PC-9 (cell line): ENCODE results near the gene FAM43A. TPM values are rescaled to one million over a fixed set of nuclear protein-coding genes. Genes with fewer than 3 reads are reported as not detected.

Source experiments
- BruUV-seq: library from RNA; stranded (reverse); fragments of 400-500 nt; replicated peaks from 2 replicates; lab custom pipeline; 2021; lab: Mats Ljungman, UMichigan
- CTCF ChIA-PET: fragments of 300-600 bp; sonication (Branson Sonifier 250); formaldehyde crosslinking; loops from one replicate; lab custom pipeline; 2022; ENCODE audit warnings: antibody characterized with exemption; lab: Charles Lee
- POLR2A ChIA-PET: fragments of 300-600 bp; sonication (Branson Sonifier 250); formaldehyde crosslinking; loops from one replicate; lab custom pipeline; 2022; ENCODE audit warnings: antibody characterized with exemption; ENCODE audit not compliant: unreplicated experiment; lab: Charles Lee
- DNase-seq, 2 experiments: peaks; one replicate each; pipeline versions ENCODE4 v3.0.0 to v3.0.0-alpha.2; 2015 to 2022; ENCODE audit warnings: mixed read lengths in 1 of 2
- H2AFZ ChIP-seq: fragments of 200-600 bp; sonication (generic); 2 replicates; pipeline ENCODE4 v1.8.1; 2017; ENCODE audit warnings: antibody characterized with exemption
- H3F3A ChIP-seq: fragments of 200-600 bp; sonication (generic); 2 replicates; pipeline ENCODE4 v1.8.1; 2017; ENCODE audit warnings: antibody characterized with exemption, mild to moderate bottlenecking, low read depth; ENCODE audit not compliant: insufficient read depth
- H3K27ac ChIP-seq: fragments of 200-600 bp; sonication (generic); 2 replicates; pipeline ENCODE4 v1.6.1; 2016; ENCODE audit warnings: mixed run types
- H3K27me3 ChIP-seq: fragments of 200-600 bp; sonication (generic); 2 replicates; pipeline ENCODE4 v1.6.1; 2016; ENCODE audit warnings: low read depth, mixed run types; ENCODE audit not compliant: insufficient read depth
- H3K36me3 ChIP-seq: fragments of 200-600 bp; sonication (generic); 2 replicates; pipeline ENCODE4 v1.6.1; 2016; ENCODE audit warnings: low read depth, mixed run types
- H3K4me1 ChIP-seq: fragments of 200-600 bp; sonication (generic); replicated peaks from 2 replicates; pipeline ENCODE4 v1.6.1; 2016; ENCODE audit warnings: mixed run types; ENCODE audit not compliant: insufficient read depth
- H3K4me2 ChIP-seq: fragments of 200-600 bp; sonication (generic); 2 replicates; pipeline ENCODE4 v1.6.1; 2017; ENCODE audit warnings: mixed run types
- H3K4me3 ChIP-seq: fragments of 200-600 bp; sonication (generic); 2 replicates; pipeline ENCODE4 v1.6.1; 2016; ENCODE audit warnings: mixed run types
- H3K79me2 ChIP-seq: fragments of 200-600 bp; sonication (generic); 2 replicates; pipeline ENCODE4 v1.6.1; 2017; ENCODE audit warnings: low read depth, mixed run types
- H3K9me2 ChIP-seq: fragments of 200-600 bp; sonication (generic); 2 replicates; pipeline ENCODE4 v1.8.1; 2017; ENCODE audit warnings: mild to moderate bottlenecking; ENCODE audit not compliant: insufficient read depth
- H3K9me3 ChIP-seq: fragments of 200-600 bp; sonication (generic); 2 replicates; pipeline ENCODE4 v1.8.1; 2016; ENCODE audit warnings: low read depth; ENCODE audit not compliant: insufficient read depth
- H4K20me1 ChIP-seq: fragments of 200-600 bp; sonication (generic); 2 replicates; pipeline ENCODE4 v1.8.1; 2017; ENCODE audit not compliant: insufficient read depth
- CTCF ChIP-seq: fragments of 200-600 bp; sonication (generic); conservative IDR thresholded peaks from 2 replicates; pipeline ENCODE4 v1.6.1; 2017; ENCODE audit warnings: mixed run types, antibody characterized with exemption, mild to moderate bottlenecking, moderate library complexity
- EZH2 ChIP-seq: fragments of 200-600 bp; sonication (generic); IDR thresholded peaks from 2 replicates; pipeline ENCODE4 v1.8.0; 2017; ENCODE audit warnings: antibody characterized with exemption, low read depth
- intact Hi-C: fragments of 100-400 bp; cut with micrococcal nuclease; formaldehyde crosslinking; loops from one replicate; pipeline ENCODE4 v1.10.0; 2022; ENCODE audit not compliant: unreplicated experiment
- total RNA-seq: library from RNA; stranded (reverse); gene quantifications from 2 replicates; pipeline ENCODE4 v1.2.3, GENCODE V29; 2021

Gene FAM43A
- total RNA-seq, 1 experiment from 2014 or later: 8.8 TPM

- Histone ChIP-seq H3K36me3 (no peaks in the 10 kb centered on the region), H3K4me3 (peak overlapping the region; percentile 68), H4K20me1 (no peaks in the 10 kb centered on the region), H2AFZ (peak overlapping the region; percentile 67; the same call in 1 of the 2 replicates), H3K4me2 (peak overlapping the region; percentile 86), H3K4me1 (peaks cover 12% of the 10 kb centered on the region), H3K27me3 (no peaks in the 10 kb centered on the region), H3F3A (peaks cover 6% of the 10 kb centered on the region; the same call in 1 of the 2 replicates), H3K9me2 (no peaks in the 10 kb centered on the region), H3K79me2 (peaks cover 4% of the 10 kb centered on the region; the same call in 1 of the 2 replicates), H3K27ac (peak overlapping the region; percentile 19; the same call in 1 of the 2 replicates), H3K9me3 (no peaks in the 10 kb centered on the region)
- no TSS peak for BruUV-seq
- peak in 1 of 2 experiments; percentile 66 for DNase-seq
- CTCF ChIA-PET: interaction anchor here (0.7 to 2.4 kb wide), 7 partner anchors 27 to 494 kb away, joined by 3 to 12 read pairs (median 4); no protein-coding TSS in a partner anchor
- intact Hi-C loops: loop anchor here (1.0 kb wide), 1 partner anchor 183 kb away; no protein-coding TSS in a partner anchor
- POLR2A ChIA-PET: interaction anchor here (0.5 to 0.7 kb wide), 7 partner anchors 27 to 241 kb away, joined by 3 to 4 read pairs (median 3); no protein-coding TSS in a partner anchor
- TF ChIP-seq CTCF (no peak), EZH2 (no peak)
These were observed 2.6 kb downstream of the FAM43A start for GRCh38 chr3:194688200-194688740.

- peak overlapping the region; percentile 86 for H3K4me2 ChIP-seq
- H3K27ac ChIP-seq: no peak overlapping the region
- H3F3A ChIP-seq: peaks cover 4% of the 10 kb centered on the region; the same call in 1 of the 2 replicates
- intact Hi-C loops: loop anchor here (1.0 kb wide), 1 partner anchor 182 kb away; no protein-coding TSS in a partner anchor
- no peaks in the 10 kb centered on the region for H3K36me3 ChIP-seq
- H3K27me3 ChIP-seq: no peaks in the 10 kb centered on the region
- H3K79me2 ChIP-seq: peaks cover 4% of the 10 kb centered on the region; the same call in 1 of the 2 replicates
- H3K4me1 ChIP-seq: peaks cover 9% of the 10 kb centered on the region; the same call in 1 of the 2 replicates
- H3K4me3 ChIP-seq: no peak overlapping the region
- BruUV-seq: no TSS peak
- ChIA-PET CTCF (no interaction called here), POLR2A (interaction anchor here (0.6 kb wide), 1 partner anchor 80 kb away, joined by 4 read pairs; no protein-coding TSS in a partner anchor)
- TF ChIP-seq EZH2 (no peak), CTCF (no peak)
- no peaks in the 10 kb centered on the region for H4K20me1 ChIP-seq
- no peaks in the 10 kb centered on the region for H3K9me3 ChIP-seq
- DNase-seq: no peak
- no peaks in the 10 kb centered on the region for H3K9me2 ChIP-seq
- no peak overlapping the region for H2AFZ ChIP-seq
These were observed 3.3 kb downstream of the FAM43A start for GRCh38 chr3:194688946-194689345.

GRCh38 chr3:194689493-194689944, 3.8 kb downstream of the FAM43A start:
- Histone ChIP-seq H3K27me3 (no peaks in the 10 kb centered on the region), H3K79me2 (peaks cover 4% of the 10 kb centered on the region; the same call in 1 of the 2 replicates), H3K4me2 (no peak overlapping the region), H3K27ac (no peak overlapping the region), H3K9me2 (no peaks in the 10 kb centered on the region), H3F3A (peaks cover 4% of the 10 kb centered on the region; the same call in 1 of the 2 replicates), H2AFZ (no peak overlapping the region), H3K4me1 (peaks cover 9% of the 10 kb centered on the region; the same call in 1 of the 2 replicates), H3K4me3 (no peak overlapping the region), H3K36me3 (no peaks in the 10 kb centered on the region), H3K9me3 (no peaks in the 10 kb centered on the region), H4K20me1 (no peaks in the 10 kb centered on the region)
- no peak for DNase-seq
- CTCF ChIA-PET: no interaction called here
- POLR2A ChIA-PET: no interaction called here
- no peak for TF ChIP-seq EZH2
- TF ChIP-seq CTCF: no peak
- no TSS peak for BruUV-seq
- intact Hi-C loops: no loop called here
